ENCODE data around the gene CUBN.

DNA sequence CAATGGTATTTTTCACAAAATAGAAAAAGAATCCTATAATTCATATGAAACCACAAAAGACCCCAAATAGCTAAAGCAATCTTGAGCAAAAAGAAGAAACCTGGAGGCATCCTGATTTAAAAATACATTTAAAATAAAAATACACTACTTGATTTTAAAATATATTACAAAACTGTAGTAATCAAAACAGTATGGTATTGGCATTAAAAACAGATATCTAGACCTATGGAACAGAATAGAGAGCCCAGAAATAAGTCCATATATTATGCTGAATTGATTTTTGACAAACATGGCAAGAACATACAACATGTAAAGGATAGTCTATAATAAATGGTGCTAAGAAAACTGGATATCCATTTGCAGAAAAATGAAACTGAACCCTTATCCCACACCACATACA is 34.8 kb downstream of the CUBN start:
- TF ChIP-seq, protein P1, sequence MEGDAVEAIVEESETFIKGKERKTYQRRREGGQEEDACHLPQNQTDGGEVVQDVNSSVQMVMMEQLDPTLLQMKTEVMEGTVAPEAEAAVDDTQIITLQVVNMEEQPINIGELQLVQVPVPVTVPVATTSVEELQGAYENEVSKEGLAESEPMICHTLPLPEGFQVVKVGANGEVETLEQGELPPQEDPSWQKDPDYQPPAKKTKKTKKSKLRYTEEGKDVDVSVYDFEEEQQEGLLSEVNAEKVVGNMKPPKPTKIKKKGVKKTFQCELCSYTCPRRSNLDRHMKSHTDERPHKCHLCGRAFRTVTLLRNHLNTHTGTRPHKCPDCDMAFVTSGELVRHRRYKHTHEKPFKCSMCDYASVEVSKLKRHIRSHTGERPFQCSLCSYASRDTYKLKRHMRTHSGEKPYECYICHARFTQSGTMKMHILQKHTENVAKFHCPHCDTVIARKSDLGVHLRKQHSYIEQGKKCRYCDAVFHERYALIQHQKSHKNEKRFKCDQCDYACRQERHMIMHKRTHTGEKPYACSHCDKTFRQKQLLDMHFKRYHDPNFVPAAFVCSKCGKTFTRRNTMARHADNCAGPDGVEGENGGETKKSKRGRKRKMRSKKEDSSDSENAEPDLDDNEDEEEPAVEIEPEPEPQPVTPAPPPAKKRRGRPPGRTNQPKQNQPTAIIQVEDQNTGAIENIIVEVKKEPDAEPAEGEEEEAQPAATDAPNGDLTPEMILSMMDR (IDR thresholded peaks at IDR 0.05): no peak
- no peak for TF ChIP-seq POLR2A (IDR thresholded peaks at IDR 0.05)
